H1 (cell line): ENCODE data around the gene TAF6. TPM values are rescaled to one million over a fixed set of nuclear protein-coding genes. Genes with fewer than 3 reads are reported as not detected.

Experiments
- BACH1 ChIP-seq: IDR thresholded peaks from 2 replicates; pipeline ENCODE4 v1.6.1; 2012; ENCODE audit warnings: low read length, improper control_type of control experiment
- CHD2 ChIP-seq: IDR thresholded peaks from 2 replicates; pipeline ENCODE4 v1.6.1; 2012; ENCODE audit warnings: low read length, improper control_type of control experiment
- CTBP2 ChIP-seq: IDR thresholded peaks from 2 replicates; pipeline ENCODE4 v1.7.0; 2011; ENCODE audit warnings: borderline replicate concordance, mild to moderate bottlenecking, moderate library complexity, mixed read lengths, low read length; ENCODE audit not compliant: insufficient read depth, insufficient read length
- EGR1 ChIP-seq: IDR thresholded peaks from 2 replicates; pipeline ENCODE4 v1.6.1; 2011; ENCODE audit warnings: low read depth, low read length, borderline replicate concordance
- HDAC6 ChIP-seq: IDR thresholded peaks from one replicate; pipeline ENCODE4 v1.7.1; 2012; ENCODE audit warnings: low read depth, mild to moderate bottlenecking, inconsistent platforms, low read length, moderate library complexity
- RAD21 ChIP-seq, 2 experiments: IDR thresholded peaks in 1 of 2; conservative IDR thresholded peaks in 1 of 2; 2 replicates each; pipeline ENCODE4 v1.6.1; 2011; ENCODE audit warnings: low read depth in 2 of 2, low read length in 2 of 2, improper control_type of control experiment in 1 of 2, inconsistent platforms in 1 of 2, mild to moderate bottlenecking in 1 of 2, moderate library complexity in 1 of 2
- polyA plus RNA-seq, 7 experiments: library from polyadenylated mRNA; depleted of rRNA in 3 of 7; stranded (reverse) in 5 of 7; unstranded in 2 of 7; fragments of >200 nt in 5 of 7; fragments of 200-250 nt in 2 of 7; gene quantifications; 1 replicate in 5 of 7; 2 replicates in 1 of 7; 4 replicates in 1 of 7; pipeline versions ENCODE4 v1.2.1 to v1.2.3, GENCODE V29; 2011 to 2013; ENCODE audit warnings: missing spikeins in 2 of 7, mixed read lengths in 2 of 7
- total RNA-seq: library from RNA; stranded (reverse); fragmentation: NEBNext Ultra II Directional; extraction: Animal tissue kit (Norgen Biotek cat#: 25700); gene quantifications from 2 replicates; pipeline ENCODE4 v1.2.1, GENCODE V29; 2021
- TF ChIP-seq, protein P1 (sequence below): IDR thresholded peaks from 2 replicates; pipeline ENCODE4 v1.6.1; 2012; ENCODE audit warnings: inconsistent platforms
- TF ChIP-seq, protein P2 (sequence below): IDR thresholded peaks from 2 replicates; pipeline ENCODE4 v1.6.1; 2011; ENCODE audit warnings: low read length, improper control_type of control experiment

The TAF6 gene
- total and polyA plus RNA-seq, 2 of the 8 experiments (the other 6 are each of a cell fraction or from before 2014, with no cell fraction given), result 66.7 to 101 TPM

DNA sequence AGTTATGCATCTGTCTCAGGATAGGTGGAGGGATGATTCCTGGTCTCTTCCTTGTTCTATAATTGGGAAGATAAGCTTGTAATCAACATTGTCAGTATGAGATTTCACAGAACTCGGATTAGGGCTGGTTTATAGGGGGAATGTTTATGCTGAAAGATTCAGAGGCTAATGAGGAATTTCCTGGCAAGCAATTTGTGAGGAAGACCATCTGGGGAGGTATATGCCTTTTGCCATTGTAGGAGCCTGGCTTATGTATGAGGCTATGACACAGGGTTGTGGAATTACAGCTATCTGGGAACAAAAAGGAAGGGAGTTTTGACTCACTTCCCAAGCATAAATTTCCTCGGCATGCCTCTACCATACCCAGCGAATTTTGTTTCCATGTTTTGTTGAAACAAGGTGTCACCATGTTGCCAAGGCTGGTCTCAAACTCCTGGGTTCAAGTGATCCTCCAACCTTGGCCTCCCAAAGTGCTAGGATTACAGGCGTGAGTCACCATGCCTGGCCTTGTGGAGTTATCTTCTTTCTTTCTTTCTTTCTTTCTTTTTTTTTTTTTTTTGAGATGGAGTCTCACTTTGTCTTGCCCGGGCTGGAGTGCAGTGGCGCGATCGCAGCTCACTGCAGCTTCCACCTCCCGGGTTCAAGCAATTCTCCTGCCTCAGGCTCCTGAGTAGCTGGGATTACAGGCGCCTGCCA lies 32.0 kb downstream of the TAF6 start (continued):
- TF ChIP-seq CTBP2 (no peak), HDAC6 (no peak), CHD2 (no peak), EGR1 (no peak), RAD21 (IDR thresholded peaks at IDR 0.05 in 1 of 2, conservative IDR thresholded peaks at IDR 0.05 in 1 of 2; ENCODE audit: low read depth in 2 of 2, low read length in 2 of 2) (no peak), BACH1 (no peak)
- TF ChIP-seq, protein P1, sequence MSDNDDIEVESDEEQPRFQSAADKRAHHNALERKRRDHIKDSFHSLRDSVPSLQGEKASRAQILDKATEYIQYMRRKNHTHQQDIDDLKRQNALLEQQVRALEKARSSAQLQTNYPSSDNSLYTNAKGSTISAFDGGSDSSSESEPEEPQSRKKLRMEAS, result no peak
- TF ChIP-seq, protein P2, sequence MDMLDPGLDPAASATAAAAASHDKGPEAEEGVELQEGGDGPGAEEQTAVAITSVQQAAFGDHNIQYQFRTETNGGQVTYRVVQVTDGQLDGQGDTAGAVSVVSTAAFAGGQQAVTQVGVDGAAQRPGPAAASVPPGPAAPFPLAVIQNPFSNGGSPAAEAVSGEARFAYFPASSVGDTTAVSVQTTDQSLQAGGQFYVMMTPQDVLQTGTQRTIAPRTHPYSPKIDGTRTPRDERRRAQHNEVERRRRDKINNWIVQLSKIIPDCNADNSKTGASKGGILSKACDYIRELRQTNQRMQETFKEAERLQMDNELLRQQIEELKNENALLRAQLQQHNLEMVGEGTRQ, result no peak
